ENCODE data around the gene TTLL5.

GRCh38 chr14:75753696-75754095 is 92.7 kb downstream of the TTLL5 start:
- TF ChIP-seq SIN3A (IDR thresholded peaks at IDR 0.05; ENCODE audit: borderline replicate concordance, low read depth, low read length) (no peak), POLR2AphosphoS5 (IDR thresholded peaks at IDR 0.05; ENCODE audit: low read depth, low read length) (no peak), SMC3 (IDR thresholded peaks at IDR 0.05; ENCODE audit: low read depth, low read length) (no peak), FOXM1 (IDR thresholded peaks at IDR 0.05; ENCODE audit: low read depth) (no peak), CTCF (IDR thresholded peaks at IDR 0.05) (no peak), JUND (IDR thresholded peaks at IDR 0.05) (no peak), USF2 (IDR thresholded peaks at IDR 0.05; ENCODE audit: borderline replicate concordance, low read depth, low read length) (no peak)

Measured in SK-N-SH (cell line).